Stimulated activated naive B cell treated with anti-CD40 and anti-IgM and Interleukin-4, amounts not matched to agents 10 μg/mL and 1 μg/mL and 100 μg/mL, for 72 hours (primary cell): ENCODE data around the gene FRAS1.
A peak's percentile ranks its signal among the peaks of the same experiment; 100 is the strongest.
"Not testable (repeated sequence)": the region's sequence is repeated elsewhere in the genome, so short reads cannot be mapped to it uniquely, and the experiment has no call there.

Source experiments
- ATAC-seq, 2 donors: fragments of 150-1000 bp; cut with Tn5 transposase; replicated peaks; 2 replicates each; pipeline ENCODE4 v1.10.0; 2021; ENCODE audit warnings: moderate library complexity in 1 of 2
- DNase-seq: peaks from one replicate; pipeline ENCODE4 v3.0.0; 2021
- H3K27ac Mint-ChIP-seq: one replicate; pipeline ENCODE4 v1.8.0; 2022; ENCODE audit warnings: mild to moderate bottlenecking, mixed read lengths
- H3K27me3 Mint-ChIP-seq, 2 donors: one replicate each; pipeline ENCODE4 v1.8.0; 2022; ENCODE audit warnings: mixed read lengths in 2 of 2
- H3K36me3 Mint-ChIP-seq, 2 donors: one replicate each; pipeline ENCODE4 v1.8.0; 2022; ENCODE audit warnings: mixed read lengths in 2 of 2, mild to moderate bottlenecking in 1 of 2
- H3K4me1 Mint-ChIP-seq, 2 donors: one replicate each; pipeline ENCODE4 v1.8.0; 2022; ENCODE audit warnings: mixed read lengths in 2 of 2, mild to moderate bottlenecking in 1 of 2
- H3K4me3 Mint-ChIP-seq, 2 donors: one replicate each; pipeline ENCODE4 v1.8.0; 2022; ENCODE audit warnings: mild to moderate bottlenecking in 2 of 2, mixed read lengths in 2 of 2, moderate library complexity in 1 of 2
- H3K9me3 Mint-ChIP-seq, 2 donors: one replicate each; pipeline ENCODE4 v1.8.0; 2022; ENCODE audit warnings: mixed read lengths in 2 of 2, mild to moderate bottlenecking in 1 of 2

FRAS1 gene, protein sequence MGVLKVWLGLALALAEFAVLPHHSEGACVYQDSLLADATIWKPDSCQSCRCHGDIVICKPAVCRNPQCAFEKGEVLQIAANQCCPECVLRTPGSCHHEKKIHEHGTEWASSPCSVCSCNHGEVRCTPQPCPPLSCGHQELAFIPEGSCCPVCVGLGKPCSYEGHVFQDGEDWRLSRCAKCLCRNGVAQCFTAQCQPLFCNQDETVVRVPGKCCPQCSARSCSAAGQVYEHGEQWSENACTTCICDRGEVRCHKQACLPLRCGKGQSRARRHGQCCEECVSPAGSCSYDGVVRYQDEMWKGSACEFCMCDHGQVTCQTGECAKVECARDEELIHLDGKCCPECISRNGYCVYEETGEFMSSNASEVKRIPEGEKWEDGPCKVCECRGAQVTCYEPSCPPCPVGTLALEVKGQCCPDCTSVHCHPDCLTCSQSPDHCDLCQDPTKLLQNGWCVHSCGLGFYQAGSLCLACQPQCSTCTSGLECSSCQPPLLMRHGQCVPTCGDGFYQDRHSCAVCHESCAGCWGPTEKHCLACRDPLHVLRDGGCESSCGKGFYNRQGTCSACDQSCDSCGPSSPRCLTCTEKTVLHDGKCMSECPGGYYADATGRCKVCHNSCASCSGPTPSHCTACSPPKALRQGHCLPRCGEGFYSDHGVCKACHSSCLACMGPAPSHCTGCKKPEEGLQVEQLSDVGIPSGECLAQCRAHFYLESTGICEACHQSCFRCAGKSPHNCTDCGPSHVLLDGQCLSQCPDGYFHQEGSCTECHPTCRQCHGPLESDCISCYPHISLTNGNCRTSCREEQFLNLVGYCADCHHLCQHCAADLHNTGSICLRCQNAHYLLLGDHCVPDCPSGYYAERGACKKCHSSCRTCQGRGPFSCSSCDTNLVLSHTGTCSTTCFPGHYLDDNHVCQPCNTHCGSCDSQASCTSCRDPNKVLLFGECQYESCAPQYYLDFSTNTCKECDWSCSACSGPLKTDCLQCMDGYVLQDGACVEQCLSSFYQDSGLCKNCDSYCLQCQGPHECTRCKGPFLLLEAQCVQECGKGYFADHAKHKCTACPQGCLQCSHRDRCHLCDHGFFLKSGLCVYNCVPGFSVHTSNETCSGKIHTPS (N-terminal part only)

GRCh38 chr4:78057135-78057599 lies at the start of gene FRAS1:
Gene FRAS1, plus strand, starts transcription at chr4:78057323. Its CDS starts 687 bp downstream, at chr4:78058010.
- Mint-ChIP-seq H3K9me3 (no peaks in the 10 kb centered on the region), H3K4me3 (peak within 1 kb of the TSS; percentile 83 to 93), H3K27ac (peak within 1 kb of the TSS; percentile 68), H3K27me3 (peaks cover 47 to 58% of the 10 kb centered on the region in 2 donors), H3K36me3 (no peaks in the 10 kb centered on the region), H3K4me1 (peaks cover 23 to 34% of the 10 kb centered on the region in 2 donors)
- no peak for DNase-seq
- peak; percentile 48 to 57 for ATAC-seq

DNA sequence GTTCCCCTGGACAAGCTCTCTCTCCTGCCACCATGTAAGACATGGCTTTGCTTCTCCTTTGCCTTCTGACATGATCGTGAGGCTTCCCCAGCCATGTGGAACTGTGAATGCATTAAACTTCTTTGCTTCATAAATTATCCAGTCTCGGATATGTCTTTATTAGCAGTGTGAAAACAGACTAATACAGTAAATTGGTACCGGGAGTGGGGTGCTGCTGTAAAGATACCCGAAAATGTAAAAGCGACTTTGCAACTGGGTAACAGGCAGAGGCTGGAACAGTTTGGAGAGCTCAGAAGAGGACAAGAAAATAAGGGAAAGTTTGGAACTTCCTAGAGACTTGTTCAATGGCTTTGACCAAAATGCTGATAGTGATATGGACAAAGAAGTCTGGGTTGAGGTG lies 46.1 kb upstream of the FRAS1 start:
- not testable (repeated sequence) for DNase-seq, H3K27ac Mint-ChIP-seq, ATAC-seq, H3K9me3 Mint-ChIP-seq, H3K36me3 Mint-ChIP-seq, H3K4me3 Mint-ChIP-seq, H3K4me1 Mint-ChIP-seq
- H3K27me3 Mint-ChIP-seq, result peaks cover 2 to 15% of the 10 kb centered on the region in 2 donors

DNA sequence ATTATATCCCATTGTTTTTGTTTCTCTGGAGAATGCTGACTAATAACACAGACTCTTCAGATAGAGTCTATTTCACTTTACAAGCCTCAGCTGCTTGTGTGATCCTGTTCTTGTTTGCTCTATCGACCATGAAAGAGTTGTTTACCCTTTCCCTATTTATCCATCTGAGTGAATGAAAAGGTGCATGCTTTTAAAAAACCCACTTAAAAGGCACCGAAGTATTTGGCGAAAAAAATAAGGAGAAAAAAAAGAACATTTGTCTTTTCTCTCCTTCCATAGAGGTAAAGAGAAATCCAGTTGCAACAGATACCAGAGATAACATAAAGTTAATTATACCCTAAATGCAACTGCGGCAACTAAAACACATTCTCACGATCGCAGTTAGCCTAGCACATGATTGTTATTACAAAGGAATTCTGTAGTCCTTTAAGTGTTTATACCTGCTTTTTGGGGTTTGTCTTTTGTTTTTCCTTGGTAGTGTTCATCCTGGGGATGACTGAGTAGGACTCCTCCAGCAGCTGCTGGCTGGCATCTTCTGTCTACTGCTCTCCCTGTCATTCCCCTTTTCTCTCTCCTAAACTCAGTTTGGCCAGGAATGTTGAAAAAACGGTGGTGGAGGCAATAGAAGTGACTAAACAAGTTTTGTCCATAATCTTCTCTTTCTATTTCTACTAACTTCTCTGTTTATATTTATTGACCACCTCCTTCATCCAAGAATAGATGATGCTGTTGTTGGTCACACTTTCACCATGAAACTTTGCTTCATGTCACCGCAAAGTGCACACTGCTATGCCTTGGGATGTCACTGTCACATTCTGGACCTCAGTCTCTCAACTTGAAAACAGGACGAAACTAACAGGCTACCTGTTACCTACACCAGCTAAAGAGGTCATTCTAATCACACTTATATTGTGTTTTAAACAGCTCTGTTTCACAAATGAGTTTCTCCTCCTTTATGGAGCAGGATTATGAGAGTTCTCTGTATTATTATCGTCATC lies 41.9 kb upstream of the FRAS1 start:
- H3K9me3 Mint-ChIP-seq, result peaks cover 7 to 9% of the 10 kb centered on the region in 2 donors
- H3K4me1 Mint-ChIP-seq, result no peaks in the 10 kb centered on the region
- H3K27me3 Mint-ChIP-seq, result peaks cover 4 to 15% of the 10 kb centered on the region in 2 donors
- ATAC-seq, result no peak
- H3K36me3 Mint-ChIP-seq, result peaks cover 5 to 7% of the 10 kb centered on the region in 2 donors
- no peak overlapping the region for H3K27ac Mint-ChIP-seq
- no peak for DNase-seq
- no peak overlapping the region for H3K4me3 Mint-ChIP-seq

DNA sequence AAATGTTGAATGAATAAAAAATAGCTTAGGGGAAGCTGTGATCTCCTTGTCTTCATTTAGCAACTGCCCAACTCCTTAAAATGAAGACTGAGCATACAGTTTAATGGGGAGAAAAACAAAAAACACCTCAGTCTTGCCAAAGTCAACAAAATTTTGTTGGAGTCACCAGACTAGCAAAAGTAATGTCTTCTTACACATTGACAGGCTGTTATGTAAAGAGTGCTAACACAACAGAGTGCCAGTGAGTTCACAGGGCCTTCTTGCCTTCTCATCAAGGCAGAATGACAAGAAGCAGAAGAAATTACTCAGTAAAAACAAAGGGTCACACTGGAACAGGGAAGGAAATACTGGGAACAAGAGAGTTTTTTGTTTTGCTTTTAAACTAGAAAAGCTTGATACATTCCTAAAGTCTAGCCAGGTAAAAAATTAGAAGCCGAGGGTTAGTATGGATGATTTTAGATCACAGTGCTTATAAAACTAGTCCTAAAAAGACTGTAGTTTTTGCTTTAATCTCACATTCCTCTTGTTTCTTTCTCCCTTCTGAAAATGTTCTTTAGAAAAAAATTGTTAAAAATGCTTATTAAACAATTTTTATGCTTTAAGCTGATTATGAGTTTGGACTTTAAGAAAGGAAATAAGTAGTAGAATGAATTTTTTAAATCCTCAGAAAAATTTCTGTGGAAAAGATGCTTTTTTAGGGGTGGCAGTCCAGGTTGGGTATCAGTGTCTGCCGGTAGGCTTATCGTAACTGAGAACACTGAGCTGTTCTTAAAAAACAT lies 38.7 kb upstream of the FRAS1 start:
- no peaks in the 10 kb centered on the region for H3K9me3 Mint-ChIP-seq

GRCh38 chr4:78019414-78019813 lies 37.7 kb upstream of the FRAS1 start:
- no peak for ATAC-seq
- no peaks in the 10 kb centered on the region for H3K9me3 Mint-ChIP-seq
- H3K4me1 Mint-ChIP-seq, result no peaks in the 10 kb centered on the region
- H3K27me3 Mint-ChIP-seq, result peaks cover 4 to 14% of the 10 kb centered on the region in 2 donors
- H3K36me3 Mint-ChIP-seq, result no peaks in the 10 kb centered on the region
- DNase-seq, result no peak
- H3K27ac Mint-ChIP-seq, result no peak overlapping the region
- no peak overlapping the region for H3K4me3 Mint-ChIP-seq

More for the DNA sequence above, 38.7 kb upstream of the FRAS1 start:
- H3K36me3 Mint-ChIP-seq, result no peaks in the 10 kb centered on the region
- H3K27ac Mint-ChIP-seq, result no peak overlapping the region
- no peak for DNase-seq
- H3K4me1 Mint-ChIP-seq, result no peaks in the 10 kb centered on the region
- no peak for ATAC-seq
- peaks cover 4 to 15% of the 10 kb centered on the region in 2 donors for H3K27me3 Mint-ChIP-seq
- no peak overlapping the region for H3K4me3 Mint-ChIP-seq

DNA sequence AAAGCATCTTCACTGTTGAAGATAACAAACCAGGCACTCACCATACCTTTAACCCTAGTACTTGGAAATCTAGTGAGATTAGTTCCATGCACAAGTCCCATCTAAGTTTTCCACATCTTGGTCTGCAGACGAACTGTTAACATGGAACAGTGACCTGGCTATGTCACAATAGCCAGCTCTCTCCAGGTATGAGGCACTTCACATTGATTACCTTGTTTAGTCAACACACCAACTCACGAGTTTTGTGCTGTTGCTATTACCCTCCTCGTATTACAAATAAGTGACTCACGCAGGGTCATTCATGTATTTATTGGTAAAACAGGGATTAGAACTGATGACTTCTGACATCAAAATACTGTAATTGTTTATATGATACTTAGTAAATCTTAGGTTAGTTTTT lies 36.4 kb upstream of the FRAS1 start:
- Mint-ChIP-seq H3K4me1 (no peaks in the 10 kb centered on the region), H3K36me3 (no peaks in the 10 kb centered on the region), H3K27ac (no peak overlapping the region), H3K9me3 (no peaks in the 10 kb centered on the region), H3K4me3 (no peak overlapping the region), H3K27me3 (peaks cover 4 to 5% of the 10 kb centered on the region in 2 donors)
- ATAC-seq (no peak), DNase-seq (no peak)

- no peaks in the 10 kb centered on the region for H3K36me3 Mint-ChIP-seq
- H3K4me1 Mint-ChIP-seq, result no peaks in the 10 kb centered on the region
- H3K4me3 Mint-ChIP-seq, result no peak overlapping the region
- no peak for DNase-seq
- ATAC-seq, result no peak
- H3K27me3 Mint-ChIP-seq, result no peaks in the 10 kb centered on the region
- H3K27ac Mint-ChIP-seq, result no peak overlapping the region
- no peaks in the 10 kb centered on the region for H3K9me3 Mint-ChIP-seq
Observed at GRCh38 chr4:78022517-78022916, 34.6 kb upstream of the FRAS1 start.

DNA sequence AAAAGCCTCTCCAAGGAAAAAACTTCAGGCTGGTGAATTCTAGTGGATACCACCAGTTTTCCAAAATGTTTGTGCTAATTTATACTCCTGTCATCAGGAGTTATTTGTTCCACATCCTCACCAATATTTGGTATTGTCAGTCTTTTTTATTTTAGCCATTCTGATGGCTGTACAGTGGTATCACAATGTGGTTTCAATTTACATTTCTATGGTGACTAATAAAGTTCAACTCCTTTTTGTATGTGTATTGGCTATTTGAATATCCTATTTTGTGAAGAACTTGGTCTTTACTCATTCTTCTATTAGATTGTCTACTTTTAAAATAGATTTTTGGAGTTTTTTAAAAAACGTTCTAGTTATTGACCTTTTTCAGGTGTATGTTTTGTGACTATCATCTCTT lies 33.0 kb upstream of the FRAS1 start:
- DNase-seq, result no peak
- Mint-ChIP-seq H3K36me3 (no peaks in the 10 kb centered on the region), H3K9me3 (no peaks in the 10 kb centered on the region), H3K27me3 (peaks cover 0 to 4% of the 10 kb centered on the region in 2 donors), H3K4me3 (no peak overlapping the region), H3K4me1 (no peaks in the 10 kb centered on the region), H3K27ac (no peak overlapping the region)
- no peak for ATAC-seq

- H3K27me3 Mint-ChIP-seq, result peaks cover 0 to 7% of the 10 kb centered on the region in 2 donors
- H3K27ac Mint-ChIP-seq, result no peak overlapping the region
Observed at GRCh38 chr4:78024576-78025091, 32.5 kb upstream of the FRAS1 start.

GRCh38 chr4:78031417-78031950 lies 25.6 kb upstream of the FRAS1 start:
- no peak for ATAC-seq
- Mint-ChIP-seq H3K27me3 (peaks cover 11 to 21% of the 10 kb centered on the region in 2 donors), H3K4me3 (no peak overlapping the region), H3K9me3 (no peaks in the 10 kb centered on the region), H3K36me3 (no peaks in the 10 kb centered on the region), H3K27ac (no peak overlapping the region), H3K4me1 (no peaks in the 10 kb centered on the region)
- DNase-seq, result no peak

More at GRCh38 chr4:78024576-78025091, 32.5 kb upstream of the FRAS1 start:
- H3K4me3 Mint-ChIP-seq, result no peak overlapping the region
- no peaks in the 10 kb centered on the region for H3K36me3 Mint-ChIP-seq
- no peaks in the 10 kb centered on the region for H3K4me1 Mint-ChIP-seq
- DNase-seq, result no peak
- ATAC-seq, result no peak
- no peaks in the 10 kb centered on the region for H3K9me3 Mint-ChIP-seq

DNA sequence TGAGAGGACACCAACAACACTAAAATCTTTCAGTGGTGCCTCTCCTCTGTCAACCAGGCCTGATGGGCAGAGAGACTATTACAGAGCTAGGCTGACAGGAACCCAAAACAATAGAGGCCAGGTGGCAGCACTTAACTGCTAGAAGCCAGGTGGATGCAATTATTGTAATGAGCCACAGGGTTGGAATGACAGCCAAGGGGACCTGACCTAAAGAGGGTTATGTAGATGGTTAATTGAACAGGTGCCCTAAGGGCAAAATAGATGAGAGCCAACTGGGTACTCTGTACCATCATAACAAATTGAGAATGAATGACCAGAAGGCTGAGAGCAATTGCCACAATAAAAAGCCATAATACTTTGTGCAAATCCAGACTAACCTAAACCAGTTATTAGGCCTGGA lies 24.7 kb upstream of the FRAS1 start:
- Mint-ChIP-seq H3K36me3 (no peaks in the 10 kb centered on the region), H3K27ac (no peak overlapping the region), H3K4me3 (no peak overlapping the region), H3K4me1 (no peaks in the 10 kb centered on the region), H3K27me3 (peaks cover 11 to 21% of the 10 kb centered on the region in 2 donors), H3K9me3 (no peaks in the 10 kb centered on the region)
- ATAC-seq (no peak), DNase-seq (no peak)

- no peaks in the 10 kb centered on the region for H3K9me3 Mint-ChIP-seq
- H3K36me3 Mint-ChIP-seq, result no peaks in the 10 kb centered on the region
- H3K27me3 Mint-ChIP-seq, result peaks cover 11 to 21% of the 10 kb centered on the region in 2 donors
- no peaks in the 10 kb centered on the region for H3K4me1 Mint-ChIP-seq
- ATAC-seq, result no peak
- no peak overlapping the region for H3K27ac Mint-ChIP-seq
- no peak overlapping the region for H3K4me3 Mint-ChIP-seq
- no peak for DNase-seq
Observed at GRCh38 chr4:78032929-78033328, 24.2 kb upstream of the FRAS1 start.
